Islet precursor cell (in vitro differentiated cells): ENCODE results near the gene PRSS27.

Experiments used
- DNase-seq: peaks from one replicate; pipeline ENCODE4 v3.0.0-alpha.2; 2018

The PRSS27 gene

GRCh38 chr16:2749936-2750335, 29.9 kb upstream of the PRSS27 start:
- no peak for DNase-seq

DNA sequence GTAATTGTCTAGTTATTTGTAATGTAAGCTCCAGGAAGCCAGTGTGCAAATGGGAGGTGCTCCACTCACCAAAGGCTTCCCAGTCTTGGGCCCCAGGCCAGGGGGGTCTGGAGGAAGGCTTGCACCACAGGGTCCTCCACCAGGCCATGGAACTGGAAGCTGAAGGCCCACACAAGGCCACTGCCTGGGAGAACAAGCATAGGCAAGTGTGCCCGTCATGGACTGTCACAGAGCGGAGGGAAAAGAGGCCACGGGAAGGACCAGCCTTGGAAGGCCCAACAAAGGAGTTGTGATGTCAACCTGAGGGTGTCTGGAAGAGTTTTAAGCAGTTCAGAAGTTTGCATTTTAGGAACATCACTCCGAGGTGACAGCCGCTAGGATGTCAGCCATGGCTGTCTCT, 29.5 kb upstream of the PRSS27 start:
- DNase-seq, result no peak

GRCh38 chr16:2748757-2749455, 28.9 kb upstream of the PRSS27 start:
- DNase-seq, result peak; percentile 43

- peak; percentile 48 for DNase-seq
Observed at GRCh38 chr16:2745961-2746360, 25.9 kb upstream of the PRSS27 start.

- DNase-seq, result no peak
Observed at GRCh38 chr16:2745116-2745890, 25.3 kb upstream of the PRSS27 start.

GRCh38 chr16:2744711-2745110, 24.7 kb upstream of the PRSS27 start:
- peak; percentile 43 for DNase-seq

DNA sequence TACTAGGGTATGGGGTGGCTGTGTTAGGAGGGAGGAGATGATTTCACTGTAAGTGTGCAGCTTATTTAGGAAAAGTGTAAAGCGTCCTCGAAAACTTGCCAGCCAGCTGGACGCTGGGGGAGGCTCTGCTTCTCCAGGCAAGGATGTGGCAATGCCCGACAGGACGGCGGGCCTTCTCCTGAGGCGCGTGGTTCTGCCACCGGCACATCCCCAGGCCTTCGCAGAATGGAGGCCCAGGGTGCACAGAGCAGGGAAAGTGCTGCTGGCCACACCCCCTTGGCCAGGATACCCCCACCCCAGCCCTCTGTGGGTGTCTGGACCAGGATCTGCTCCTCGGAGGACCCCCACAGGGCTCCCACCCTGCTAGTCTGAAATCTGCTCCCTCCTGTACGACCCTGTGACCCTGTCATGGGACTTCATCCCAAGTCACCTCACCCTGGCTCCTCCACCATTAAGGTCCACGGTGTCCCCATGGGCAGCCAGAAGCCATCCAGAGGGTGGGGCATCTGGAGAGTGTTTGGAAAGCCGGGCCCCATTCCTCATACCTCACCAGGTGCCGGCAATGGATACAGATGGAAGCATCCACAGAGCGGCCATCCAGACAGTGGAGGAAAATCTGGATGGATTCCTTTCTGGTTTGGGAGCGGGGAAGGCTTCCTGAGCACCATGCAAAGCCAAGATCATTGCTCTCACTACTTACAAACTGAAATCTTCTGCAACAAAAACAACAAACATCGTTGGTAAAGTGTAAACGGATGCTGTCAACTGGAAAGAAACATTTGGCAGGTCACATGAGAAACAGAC, 23.2 kb upstream of the PRSS27 start:
- no peak for DNase-seq

DNA sequence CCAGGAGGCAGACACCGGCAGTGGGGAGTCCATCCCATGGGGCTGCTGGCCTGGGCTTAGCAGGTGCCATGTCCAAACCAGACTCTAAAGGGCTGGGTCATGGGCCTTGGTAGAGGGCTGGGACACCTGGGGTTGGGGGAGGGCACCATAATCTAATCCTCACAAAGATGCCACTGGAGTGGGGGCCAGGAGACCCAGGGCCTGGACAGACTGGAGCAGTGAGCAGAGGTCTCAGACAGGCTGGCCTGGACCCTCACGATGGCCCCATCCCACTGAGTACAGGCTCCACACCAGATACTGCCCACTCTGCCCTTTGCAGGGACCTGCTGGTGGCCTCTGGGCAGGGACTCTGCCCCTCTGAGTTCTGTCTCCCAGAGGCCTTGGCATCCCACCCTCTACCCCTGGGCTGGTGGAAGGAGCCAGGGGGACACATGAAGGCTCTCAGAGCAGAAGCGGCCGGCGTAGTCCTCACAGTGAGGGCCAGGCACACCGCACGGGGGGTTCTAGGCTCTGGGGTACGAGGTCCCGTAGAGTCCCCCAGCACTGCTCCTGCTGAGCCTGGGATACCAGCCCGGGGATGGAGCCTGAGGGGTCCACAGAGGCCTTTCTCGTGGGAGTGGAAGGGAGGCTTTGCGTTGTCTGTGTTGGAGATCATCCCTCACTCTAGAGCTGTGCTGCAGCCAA, 22.4 kb upstream of the PRSS27 start:
- DNase-seq, result no peak

DNA sequence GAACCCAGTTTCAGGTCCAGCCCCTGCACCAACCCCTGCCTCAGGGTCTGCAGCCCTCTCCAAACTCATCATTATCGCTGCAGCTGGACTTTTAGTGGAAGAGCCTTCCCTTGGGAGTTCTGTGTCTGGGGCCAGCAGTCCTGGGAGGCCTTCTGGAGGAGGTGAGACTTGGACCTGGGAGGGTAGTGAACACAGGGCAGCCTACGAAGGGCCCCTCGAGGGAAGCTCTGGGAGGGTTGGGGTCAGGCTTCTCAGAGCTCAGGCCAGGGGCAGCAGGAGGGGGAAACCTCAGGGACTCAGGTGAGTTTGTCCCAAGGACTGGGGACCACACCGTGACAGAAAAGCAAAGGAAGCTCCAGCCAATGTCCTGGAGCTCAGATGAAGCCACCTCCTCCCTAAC, 21.1 kb upstream of the PRSS27 start:
- no peak for DNase-seq

DNA sequence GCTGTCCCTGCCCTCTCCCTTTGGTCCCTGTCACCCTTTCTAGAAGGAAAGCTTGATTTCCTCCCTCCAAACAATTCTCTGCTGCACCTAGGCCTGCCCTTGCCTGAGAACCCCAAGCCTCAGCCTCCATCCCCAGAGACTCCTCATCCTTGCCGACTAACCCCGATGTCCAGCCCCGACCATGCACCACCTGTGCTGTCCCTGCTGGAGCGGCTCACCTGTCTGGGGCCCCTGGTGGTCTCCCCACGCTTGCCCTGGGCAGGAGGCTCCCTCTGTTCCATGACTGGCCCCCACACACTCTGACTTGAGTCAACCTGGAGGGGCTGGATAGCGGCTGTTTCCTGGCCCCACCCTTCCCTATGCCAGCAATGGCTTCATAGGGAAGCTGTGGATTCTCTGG, 20.5 kb upstream of the PRSS27 start:
- DNase-seq, result no peak

GRCh38 chr16:2739625-2740430, 19.8 kb upstream of the PRSS27 start:
- peak; percentile 68 for DNase-seq

- peak; percentile 47 for DNase-seq
Observed at GRCh38 chr16:2738615-2739014, 18.6 kb upstream of the PRSS27 start.

DNA sequence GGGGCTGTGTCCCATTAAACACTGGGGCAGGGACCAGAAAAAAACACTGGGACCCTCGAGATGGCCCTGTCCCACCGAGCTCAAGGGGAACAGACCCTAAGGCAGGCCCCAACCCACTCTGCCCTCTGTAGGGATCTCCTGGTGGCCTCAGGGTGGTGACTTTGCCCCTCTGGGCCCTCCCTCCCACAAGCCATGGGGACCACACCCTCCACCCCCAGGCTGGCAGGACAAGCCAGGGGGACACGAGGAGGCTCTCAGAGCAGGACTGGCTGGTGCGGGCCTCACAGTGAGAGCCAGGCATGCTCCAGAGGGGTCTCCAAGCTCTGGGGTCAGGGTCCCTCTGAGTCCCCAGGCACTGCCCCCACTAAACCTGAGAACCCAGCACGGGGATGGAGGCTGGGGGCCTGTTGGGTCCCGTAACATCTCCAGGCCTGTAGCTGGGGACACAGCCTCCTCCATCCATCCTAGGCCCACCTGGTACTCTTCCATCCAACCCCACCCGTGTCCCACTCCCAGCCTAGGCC, 17.9 kb upstream of the PRSS27 start:
- DNase-seq, result peak; percentile 41

GRCh38 chr16:2737238-2737605, 17.2 kb upstream of the PRSS27 start:
- no peak for DNase-seq

- DNase-seq, result peak; percentile 44
Observed at GRCh38 chr16:2736476-2737237, 16.6 kb upstream of the PRSS27 start.

- DNase-seq, result no peak
Observed at GRCh38 chr16:2734844-2735515, 15.0 kb upstream of the PRSS27 start.

- DNase-seq, result no peak
Observed at GRCh38 chr16:2728034-2728433, 8.0 kb upstream of the PRSS27 start.

DNA sequence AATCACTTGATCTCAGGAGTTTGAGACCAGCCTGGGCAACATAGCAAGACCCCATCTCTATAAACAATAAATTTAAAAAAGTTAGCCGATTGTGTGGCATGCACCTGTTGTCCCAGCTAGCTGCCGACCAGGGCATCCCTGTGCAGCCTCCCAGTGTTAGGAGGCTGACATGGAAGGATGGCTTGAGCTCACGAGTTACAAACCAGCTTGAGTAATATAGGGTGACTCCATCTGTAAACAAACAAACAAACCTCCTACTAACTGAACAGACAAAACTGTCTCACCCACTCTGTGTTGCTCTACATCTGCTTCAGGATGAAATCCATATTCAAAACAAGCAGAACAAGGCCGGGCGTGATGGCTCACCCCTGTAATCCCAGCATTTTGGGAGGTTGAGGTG, 6.9 kb upstream of the PRSS27 start:
- no peak for DNase-seq

DNA sequence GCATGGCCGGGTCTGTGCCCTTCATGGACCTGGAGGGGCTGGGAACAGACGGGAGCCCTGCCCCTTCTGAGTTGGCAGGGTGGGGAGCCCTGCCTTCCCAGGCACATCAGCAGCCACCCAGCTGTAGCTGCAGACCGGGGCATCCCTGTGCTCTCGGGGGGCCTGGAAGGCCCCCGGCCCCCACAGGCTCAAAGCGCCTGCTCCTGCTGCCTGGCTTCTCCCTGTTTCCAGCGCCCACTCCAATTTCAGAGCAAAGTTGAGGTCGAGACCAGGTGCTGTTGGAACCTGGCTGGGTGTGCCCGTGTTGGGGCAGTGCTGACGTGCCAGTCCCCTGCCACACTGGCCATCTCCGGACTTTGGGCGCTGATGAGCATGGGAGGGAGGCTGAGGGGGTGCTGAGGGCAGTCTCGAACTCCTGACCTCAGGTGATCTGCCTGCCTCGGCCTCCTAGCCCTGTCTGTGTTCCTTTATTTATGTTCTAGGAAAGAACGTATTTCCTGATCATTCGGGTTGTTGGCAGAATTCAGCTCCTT, 4.9 kb upstream of the PRSS27 start:
- DNase-seq, result no peak

- no peak for DNase-seq
Observed at GRCh38 chr16:2724088-2724676, 4.2 kb upstream of the PRSS27 start.
